PC-9 (cell line): ENCODE data around the gene STK39.

ENCODE experiments used
- CTCF ChIP-seq: fragments of 200-600 bp; sonication (generic); conservative IDR thresholded peaks from 2 replicates; pipeline ENCODE4 v1.6.1; 2017; ENCODE audit warnings: mixed run types, antibody characterized with exemption, mild to moderate bottlenecking, moderate library complexity
- EZH2 ChIP-seq: fragments of 200-600 bp; sonication (generic); IDR thresholded peaks from 2 replicates; pipeline ENCODE4 v1.8.0; 2017; ENCODE audit warnings: antibody characterized with exemption, low read depth

- TF ChIP-seq CTCF (no peak), EZH2 (no peak)
Observed at GRCh38 chr2:167937403-167937802, 310.0 kb downstream of the STK39 start.
